Fibroblast of the aortic adventitia (primary cell): ENCODE data around the gene ARHGEF7. TPM values are rescaled to one million over a fixed set of nuclear protein-coding genes. Genes with fewer than 3 reads are reported as not detected.
"Not testable (repeated sequence)": the region's sequence is repeated elsewhere in the genome, so short reads cannot be mapped to it uniquely, and the experiment has no call there.

ENCODE experiments used
- DNase-seq: peaks from one replicate; pipeline ENCODE4 v3.0.0-alpha.2; 2010; ENCODE audit warnings: low read depth
- H3K4me3 ChIP-seq: 2 replicates; pipeline ENCODE4 v1.5.1; 2011; ENCODE audit warnings: low read depth, mild to moderate bottlenecking, control low read depth, low read length, moderate library complexity
- total RNA-seq: library from RNA; depleted of rRNA; stranded (reverse); fragments of >200 nt; gene quantifications from 2 replicates; pipeline ENCODE4 v1.2.3, GENCODE V29; 2012; ENCODE audit warnings: low replicate concordance
- TF ChIP-seq, protein P1 (sequence below): IDR thresholded peaks from 2 replicates; pipeline ENCODE4 v1.5.1; 2011; ENCODE audit warnings: mild to moderate bottlenecking, low read length, control low read depth, inconsistent platforms; ENCODE audit not compliant: insufficient read depth

ARHGEF7 gene
- total RNA-seq, 1 donor, result 35.9 TPM

DNA sequence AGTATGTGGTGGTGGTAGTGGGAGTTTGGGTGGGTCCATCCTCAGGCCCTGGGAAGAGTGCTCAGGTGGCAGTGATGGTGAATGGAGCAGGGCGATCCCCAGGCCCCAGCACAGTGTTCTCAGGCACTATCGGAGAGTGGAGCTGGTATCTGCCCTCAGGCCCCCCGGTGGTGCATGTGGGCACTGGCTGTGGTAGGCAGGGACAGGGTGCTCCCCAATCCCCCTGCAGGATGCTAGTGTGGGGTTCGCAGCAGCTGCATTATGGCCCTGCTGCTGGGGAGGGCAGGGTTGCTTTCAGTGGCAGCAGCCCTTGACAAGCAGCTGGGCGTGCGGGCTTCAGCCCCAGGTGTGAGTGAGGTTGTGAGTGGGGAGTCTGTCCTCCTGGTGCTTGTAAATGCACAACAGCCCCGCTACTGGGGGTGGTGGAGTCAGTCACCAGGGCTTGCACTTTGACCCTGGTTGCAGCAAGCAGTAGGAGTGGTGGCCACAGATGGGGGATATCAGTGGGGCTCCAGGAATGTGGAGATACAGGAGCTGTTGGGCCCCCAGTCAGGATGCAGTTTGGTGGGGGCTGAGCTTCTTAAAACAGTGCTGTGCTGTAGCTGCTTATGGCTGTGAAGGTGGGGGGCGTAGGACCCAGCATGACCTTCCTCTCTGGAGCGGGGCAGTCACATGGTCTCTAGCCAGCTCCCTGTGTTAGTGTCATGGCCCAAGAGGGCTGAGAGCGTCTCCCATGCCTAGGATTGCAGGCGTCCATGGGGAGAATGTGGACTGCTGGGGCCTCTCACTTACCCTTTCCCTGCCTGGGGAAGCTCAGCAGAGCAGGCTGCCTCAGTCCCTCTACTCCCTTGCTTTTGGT, 38.7 kb upstream of the ARHGEF7 start:
- TF ChIP-seq, protein P1, sequence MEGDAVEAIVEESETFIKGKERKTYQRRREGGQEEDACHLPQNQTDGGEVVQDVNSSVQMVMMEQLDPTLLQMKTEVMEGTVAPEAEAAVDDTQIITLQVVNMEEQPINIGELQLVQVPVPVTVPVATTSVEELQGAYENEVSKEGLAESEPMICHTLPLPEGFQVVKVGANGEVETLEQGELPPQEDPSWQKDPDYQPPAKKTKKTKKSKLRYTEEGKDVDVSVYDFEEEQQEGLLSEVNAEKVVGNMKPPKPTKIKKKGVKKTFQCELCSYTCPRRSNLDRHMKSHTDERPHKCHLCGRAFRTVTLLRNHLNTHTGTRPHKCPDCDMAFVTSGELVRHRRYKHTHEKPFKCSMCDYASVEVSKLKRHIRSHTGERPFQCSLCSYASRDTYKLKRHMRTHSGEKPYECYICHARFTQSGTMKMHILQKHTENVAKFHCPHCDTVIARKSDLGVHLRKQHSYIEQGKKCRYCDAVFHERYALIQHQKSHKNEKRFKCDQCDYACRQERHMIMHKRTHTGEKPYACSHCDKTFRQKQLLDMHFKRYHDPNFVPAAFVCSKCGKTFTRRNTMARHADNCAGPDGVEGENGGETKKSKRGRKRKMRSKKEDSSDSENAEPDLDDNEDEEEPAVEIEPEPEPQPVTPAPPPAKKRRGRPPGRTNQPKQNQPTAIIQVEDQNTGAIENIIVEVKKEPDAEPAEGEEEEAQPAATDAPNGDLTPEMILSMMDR, result peak; percentile 4
- no peak for DNase-seq
- no peak overlapping the region for H3K4me3 ChIP-seq

DNA sequence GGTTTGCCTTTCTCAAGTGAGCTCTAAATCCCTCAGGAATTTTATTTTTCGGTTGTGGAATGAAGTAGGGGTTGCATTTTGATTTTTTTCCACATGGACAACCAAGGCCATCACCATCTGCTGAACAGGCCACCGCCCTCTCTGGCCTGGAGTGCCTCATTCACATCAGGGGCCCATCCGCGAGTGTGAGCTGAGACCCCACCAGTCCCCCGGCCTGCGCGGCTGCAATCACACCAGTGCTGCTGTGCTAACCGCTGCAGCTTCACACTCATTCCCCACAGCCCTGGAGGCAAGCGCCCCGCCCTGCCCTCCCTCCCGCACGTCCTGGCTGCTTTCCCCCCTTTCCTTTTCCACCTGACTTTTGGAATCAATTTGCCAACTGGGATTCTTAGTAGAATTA, 35.7 kb upstream of the ARHGEF7 start:
- H3K4me3 ChIP-seq, result no peak overlapping the region
- TF ChIP-seq, protein P1, result no peak
- no peak for DNase-seq

DNA sequence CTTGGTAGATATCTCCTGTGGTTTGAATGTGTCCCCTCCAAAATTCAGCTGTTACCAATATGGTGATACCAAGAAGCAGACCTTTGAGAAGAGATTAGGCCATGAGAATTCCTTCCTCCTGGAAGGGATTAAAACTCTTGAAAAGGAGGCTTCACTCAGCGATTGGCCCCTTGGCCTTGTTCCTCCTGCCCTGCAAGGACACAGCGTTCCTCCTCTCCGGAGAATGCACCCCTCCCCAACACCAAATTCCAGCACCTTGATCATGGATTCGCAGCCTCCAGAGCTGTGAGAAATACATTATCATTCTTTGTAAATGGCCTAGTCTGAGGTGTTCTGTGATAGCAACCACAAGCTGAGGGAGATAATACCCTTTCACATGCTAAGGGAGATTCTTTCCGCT, 34.5 kb upstream of the ARHGEF7 start:
- no peak overlapping the region for H3K4me3 ChIP-seq
- TF ChIP-seq, protein P1, result no peak
- DNase-seq, result no peak

DNA sequence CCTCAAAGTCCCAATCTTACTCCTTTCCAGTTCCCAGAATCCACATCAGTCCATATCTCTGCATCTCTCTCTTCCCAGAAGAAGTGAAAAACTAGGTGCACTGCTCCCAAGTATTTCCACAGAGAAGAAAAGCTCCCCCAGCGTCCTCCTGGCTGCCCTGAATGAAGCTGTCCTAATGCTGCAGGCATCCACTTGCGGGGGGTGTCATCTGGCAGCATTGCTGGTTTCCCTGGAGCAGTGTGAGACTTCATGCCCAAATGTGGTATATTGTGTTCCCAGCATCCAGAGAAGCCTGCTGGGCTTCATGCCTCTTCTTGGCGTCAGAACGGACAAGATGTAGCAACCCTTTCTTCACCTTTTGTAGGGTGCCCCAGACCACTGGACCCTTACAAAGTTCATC, 32.9 kb upstream of the ARHGEF7 start:
- no peak for DNase-seq
- H3K4me3 ChIP-seq, result no peak overlapping the region
- TF ChIP-seq, protein P1, result no peak

DNA sequence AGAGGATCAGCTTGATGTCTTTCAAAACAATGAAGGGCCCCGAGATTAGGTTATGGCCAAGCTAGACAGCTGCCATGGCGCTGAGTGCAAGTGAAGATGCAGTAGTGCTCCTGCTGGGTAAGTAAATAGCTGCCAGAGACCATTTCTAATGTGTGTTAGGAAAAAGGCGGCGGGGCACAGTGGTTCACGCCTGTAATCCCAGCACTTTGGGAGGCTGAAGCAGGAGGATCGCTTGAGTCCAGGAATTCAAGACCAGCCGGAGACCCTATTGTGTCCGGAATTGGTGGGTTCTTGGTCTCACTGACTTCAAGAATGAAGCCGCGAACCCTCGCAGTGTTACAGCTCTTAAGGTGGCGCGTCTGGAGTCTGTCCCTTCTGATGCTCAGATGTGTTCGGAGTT, 32.3 kb upstream of the ARHGEF7 start:
- not testable (repeated sequence) for H3K4me3 ChIP-seq, DNase-seq

DNA sequence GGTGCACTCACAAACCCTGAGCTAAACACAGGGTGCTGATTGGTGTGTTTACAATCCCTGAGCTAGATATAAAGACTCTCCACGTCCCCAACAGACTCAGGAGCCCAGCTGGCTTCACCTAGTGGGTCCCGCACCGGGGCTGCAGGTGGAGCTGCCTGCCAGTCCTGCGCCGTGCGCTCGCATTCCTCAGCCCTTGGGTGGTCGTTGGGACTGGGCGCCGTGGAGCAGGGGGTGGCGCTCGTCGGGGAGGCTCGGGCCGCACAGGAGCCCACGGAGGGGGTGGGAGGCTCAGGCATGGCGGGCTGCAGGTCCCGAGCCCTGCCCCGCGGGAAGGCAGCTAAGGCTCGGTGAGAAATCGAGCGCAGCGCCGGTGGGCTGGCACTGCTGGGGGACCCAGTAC, 31.4 kb upstream of the ARHGEF7 start:
- not testable (repeated sequence) for H3K4me3 ChIP-seq

DNA sequence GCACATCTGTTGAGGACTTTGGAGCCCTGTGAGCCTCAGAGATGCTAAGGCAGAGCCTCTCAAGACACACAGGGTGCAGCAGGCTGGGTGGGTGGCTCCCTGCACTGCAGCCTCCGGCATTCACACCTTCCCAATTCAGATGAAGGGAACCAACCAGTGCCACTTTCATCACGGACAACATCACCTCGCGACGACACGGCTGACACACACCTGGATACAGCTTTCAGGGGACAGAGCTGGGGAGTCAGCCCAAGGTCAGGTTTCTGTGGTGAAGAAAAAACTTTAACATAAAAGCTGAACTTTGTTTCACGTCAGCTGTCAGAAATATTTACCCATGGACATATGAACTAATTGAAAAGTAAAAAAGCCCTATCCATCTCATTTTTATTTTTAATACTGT, 24.9 kb upstream of the ARHGEF7 start:
- H3K4me3 ChIP-seq, result no peak overlapping the region
- no peak for DNase-seq
- TF ChIP-seq, protein P1, result no peak

More for the DNA sequence above, 31.4 kb upstream of the ARHGEF7 start:
- not testable (repeated sequence) for DNase-seq

DNA sequence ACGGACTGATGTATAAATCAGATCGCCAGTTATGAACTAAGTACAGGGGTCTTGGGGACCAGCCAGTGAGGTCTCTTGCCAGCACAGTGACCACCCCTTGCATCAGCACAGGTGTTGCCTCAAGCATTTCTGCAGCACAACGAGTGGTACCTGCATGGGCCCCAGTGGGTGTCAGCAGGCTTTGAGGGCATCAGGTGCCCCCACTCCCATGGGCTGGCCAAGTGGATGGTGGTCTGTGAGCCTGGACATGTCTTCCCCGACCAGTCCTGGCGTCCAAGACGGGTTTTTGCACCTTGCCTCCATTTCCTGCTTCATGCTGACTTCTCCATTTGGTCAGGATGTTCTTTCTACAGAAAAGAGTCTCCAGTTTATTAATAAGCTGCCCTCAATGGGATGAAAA, 22.4 kb upstream of the ARHGEF7 start:
- DNase-seq, result no peak
- no peak overlapping the region for H3K4me3 ChIP-seq
- TF ChIP-seq, protein P1, result no peak
